ENCODE results near the gene PPIB.

The PPIB gene

DNA sequence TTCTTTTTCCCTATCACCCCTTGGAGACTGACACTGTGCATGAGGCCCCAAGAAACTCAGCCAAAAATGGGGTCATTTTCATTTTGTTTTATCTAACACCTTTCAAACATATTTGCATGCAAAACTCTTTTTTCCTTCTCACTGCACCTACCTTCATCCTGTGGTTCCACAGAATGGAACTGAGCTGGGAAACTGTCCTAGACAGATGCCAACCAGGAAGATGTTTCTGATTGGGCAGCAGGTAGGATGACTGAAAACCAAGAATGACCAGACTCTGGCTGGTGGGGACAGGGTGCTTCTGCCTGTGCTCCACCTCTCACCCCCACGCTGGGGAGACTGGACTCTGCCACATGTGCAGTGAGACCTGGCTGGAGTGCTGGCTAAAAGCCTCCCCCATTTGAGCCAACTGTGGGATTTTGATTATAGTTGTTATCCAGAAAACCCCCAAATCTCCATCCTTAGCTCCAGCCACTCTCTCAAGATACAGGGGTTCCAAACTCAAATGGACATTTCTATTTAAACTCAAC, 5.2 kb downstream of the PPIB start:
- no peak for DNase-seq

GRCh38 chr15:64156652-64157331, 6.0 kb downstream of the PPIB start:
- no peak for DNase-seq

DNA sequence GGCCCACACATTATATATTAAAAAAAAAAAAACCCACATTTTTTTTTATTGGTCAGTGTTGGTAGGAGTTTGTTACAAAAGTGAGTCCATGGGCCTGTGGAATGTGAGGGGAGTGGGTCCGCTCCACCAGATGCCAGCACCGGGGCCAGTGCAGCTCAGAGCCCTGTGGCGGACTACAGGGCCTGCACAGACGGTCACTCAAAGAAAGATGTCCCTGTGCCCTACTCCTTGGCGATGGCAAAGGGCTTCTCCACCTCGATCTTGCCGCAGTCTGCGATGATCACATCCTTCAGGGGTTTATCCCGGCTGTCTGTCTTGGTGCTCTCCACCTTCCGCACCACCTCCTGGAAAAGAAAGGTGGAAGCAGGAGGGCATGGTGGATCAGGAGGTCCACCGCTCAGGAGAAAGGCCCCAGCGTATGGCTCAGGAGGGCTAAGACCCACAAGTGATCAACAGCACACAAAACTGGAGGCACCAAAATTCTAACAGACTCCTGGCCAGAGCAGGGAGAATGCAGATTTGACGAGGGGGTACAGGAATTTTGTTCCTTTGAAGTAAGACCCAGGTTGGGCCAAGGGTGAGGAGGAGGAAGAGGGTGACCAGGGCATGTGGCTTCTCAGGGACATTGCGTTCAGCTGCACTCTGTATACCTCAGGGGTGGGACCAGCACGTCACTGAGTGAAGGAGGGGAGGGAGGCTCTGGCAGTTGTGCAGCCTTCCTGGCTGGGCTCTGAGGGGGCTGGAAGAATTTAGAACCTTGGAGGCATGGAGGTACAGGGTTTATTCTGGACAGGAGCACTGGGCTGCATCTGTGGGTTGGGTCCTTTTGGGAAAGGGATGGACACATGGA, 6.8 kb downstream of the PPIB start:
- DNase-seq = no peak

- peak; percentile 53 for DNase-seq
Observed at GRCh38 chr15:64153480-64154367, 9.1 kb downstream of the PPIB start.

DNA sequence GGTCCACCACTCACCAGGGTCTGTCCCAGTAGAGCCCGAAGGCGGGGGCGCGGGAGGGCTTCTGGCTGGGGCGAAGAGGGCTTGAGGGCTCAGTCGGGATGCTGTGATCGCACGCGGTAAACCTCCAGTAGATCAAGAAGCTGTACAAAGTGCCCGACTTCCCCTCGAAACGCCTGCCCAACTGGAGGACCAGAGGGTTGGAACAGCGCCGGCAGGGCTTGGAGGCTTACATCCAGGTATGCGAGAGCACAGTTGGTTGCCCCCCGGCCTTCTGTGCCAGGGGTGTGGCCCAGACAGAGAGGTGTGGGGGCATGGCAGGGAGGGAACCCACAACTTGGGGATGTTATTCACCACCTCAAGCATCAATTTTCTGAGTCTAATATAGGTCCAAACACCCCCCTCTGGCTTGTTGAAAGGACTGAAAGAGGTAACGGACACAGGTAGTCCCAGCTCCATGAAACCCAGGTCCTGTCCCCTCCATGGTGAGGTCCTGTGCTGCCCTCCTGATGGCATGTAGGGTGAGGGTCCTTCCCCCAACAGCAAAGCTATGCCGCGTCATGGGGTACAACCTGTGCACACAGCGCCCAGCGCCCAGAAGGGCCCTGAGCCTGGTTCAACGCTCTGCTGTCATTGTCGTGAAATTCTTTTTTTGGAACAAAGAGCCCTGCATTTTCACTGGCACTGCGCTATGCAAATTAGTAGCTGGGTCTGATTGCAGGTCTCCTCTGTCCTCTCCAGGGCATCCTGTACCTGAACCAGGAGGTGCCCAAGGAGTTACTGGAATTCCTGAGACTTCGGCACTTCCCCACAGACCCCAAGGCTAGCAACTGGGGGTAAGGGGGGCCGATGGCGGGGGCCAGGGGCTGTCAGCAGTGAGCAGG, 10.1 kb downstream of the PPIB start:
- DNase-seq = no peak

DNA sequence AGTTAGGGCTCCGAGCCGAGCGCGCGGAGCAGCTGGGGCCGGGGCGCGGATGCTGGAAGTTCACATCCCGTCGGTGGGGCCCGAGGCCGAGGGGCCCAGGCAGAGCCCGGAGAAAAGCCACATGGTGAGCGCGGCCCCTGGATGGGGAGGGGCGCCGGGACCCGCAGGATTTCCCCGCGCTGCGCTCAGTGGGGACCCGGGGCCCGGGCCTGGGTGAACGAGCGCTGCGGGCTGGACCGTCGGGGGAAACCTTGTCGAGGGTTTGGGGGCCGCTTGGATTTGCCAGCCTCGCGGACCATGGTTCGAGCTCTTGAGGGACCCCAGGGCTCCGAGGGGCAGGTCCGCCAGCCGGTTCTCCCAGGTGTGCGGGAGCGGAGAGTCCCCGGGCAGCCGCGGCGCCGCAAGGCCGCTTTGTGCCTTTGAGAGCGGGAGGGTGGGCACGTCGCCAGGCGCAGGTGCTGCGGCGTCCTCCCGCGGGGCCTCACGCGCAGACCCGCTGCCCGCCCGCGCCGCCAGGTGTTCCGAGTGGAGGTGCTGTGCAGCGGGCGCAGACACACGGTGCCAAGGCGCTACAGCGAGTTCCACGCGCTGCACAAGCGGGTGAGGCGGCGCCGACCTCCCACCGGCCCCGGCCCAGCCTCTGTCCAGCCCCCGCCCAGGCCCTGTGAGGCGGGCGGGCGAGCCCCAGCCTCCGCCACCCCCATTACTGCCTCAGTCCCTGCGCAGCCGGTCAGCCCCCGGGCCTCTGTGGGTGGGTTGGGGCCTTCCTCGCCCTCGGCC, 10.9 kb downstream of the PPIB start, which contains the start of gene SNX22:
Gene SNX22, plus strand, starts transcription at position 5 of the 780 bp plus-strand sequence. Its CDS starts 45 bp downstream, at position 50.
- DNase-seq = no peak

DNA sequence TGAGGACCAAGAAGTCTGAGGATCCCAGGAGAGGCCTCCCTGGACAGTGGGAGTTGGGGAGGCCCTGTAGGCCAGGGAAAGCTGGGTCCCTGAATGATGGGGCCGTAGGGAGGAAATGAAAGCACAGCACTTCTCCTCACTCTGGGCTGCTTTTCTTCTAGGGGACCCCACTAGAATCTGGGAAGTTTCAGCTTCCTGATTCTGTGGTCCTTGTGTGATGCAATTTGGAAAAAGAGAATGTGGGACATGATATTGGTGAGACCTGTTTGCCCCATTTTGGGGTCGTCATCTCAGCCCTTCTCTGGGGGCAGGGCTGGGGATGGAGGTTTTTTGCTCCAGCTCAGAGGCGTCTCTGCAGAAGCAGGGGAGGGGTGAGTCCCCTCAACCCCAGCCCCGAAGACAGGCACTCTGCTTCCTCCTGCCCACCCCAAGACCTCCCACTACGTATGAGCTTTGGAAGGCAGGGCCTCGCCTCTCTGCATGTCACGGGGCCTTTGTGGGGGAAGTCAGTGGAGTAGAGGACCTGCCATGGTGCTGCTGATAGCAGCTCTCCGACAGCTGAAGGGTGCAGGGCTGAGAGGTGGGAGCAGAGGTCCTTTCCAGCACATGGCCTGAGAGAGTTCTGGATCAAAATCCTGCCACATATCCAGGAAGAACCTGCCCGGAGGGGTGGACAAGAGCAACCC, 12.8 kb downstream of the PPIB start:
- no peak for DNase-seq

DNA sequence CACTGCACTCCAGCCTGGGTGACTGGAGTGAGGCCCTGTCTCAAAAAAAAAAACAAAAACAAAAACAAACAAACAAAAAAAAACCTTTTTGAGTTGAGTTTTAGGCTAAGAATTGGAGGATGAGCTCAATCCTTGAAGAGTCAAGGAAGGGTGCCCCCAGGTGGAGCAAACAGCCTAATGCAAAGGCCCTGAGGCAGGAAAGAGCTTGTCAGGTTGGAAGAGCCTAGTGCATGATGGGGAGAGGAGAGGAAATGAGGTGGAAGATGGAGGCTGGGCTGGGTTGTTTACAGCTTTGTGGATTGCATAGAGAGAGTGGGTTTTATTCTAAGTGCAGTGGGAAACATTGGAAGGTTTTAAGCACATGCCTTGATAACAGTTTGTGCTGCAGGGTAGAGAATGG, 13.4 kb downstream of the PPIB start:
- no peak for DNase-seq

GRCh38 chr15:64148581-64148980, 14.2 kb downstream of the PPIB start:
- no peak for DNase-seq

DNA sequence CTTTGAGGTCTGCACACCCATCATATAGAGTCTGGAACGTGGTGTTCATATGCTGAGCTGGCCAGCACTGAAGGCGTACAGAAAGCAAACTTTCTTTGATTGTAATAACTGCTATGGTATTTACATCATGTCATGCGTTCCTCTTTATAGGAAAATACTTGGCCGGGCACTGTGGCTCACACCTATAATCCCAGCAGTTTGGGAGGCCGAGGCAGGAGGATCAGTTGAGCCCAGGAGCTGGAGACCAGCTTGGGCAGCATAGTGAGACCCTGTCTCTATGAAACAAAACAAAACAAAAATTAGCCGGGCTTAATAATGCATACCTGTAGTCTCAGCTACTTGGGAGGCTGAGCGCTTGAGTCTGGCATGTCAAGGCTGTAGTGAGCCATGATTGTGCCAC, 14.7 kb downstream of the PPIB start:
- no peak for DNase-seq

GRCh38 chr15:64146885-64147681, 15.7 kb downstream of the PPIB start:
- DNase-seq = no peak

DNA sequence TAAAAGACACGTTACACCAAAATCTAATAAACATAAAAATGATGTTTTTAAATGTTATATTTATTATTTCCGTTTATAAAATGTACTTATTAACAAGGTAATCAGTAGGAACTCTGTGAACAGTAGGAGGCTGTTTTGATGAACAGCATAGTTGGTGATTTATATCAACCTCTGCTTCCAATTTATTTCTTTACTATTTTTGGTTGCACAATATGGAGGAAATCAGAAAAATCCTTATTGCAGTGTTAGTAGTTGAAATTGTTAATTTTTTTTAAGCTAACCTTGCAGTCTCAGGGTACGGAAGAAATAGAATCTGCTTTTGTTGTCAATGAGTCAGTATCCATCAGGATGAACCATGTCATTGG, 16.3 kb downstream of the PPIB start:
- DNase-seq = no peak

- DNase-seq = no peak
Observed at GRCh38 chr15:64146041-64146440, 16.8 kb downstream of the PPIB start.

GRCh38 chr15:64144565-64145281, 18.1 kb downstream of the PPIB start:
- DNase-seq = no peak

DNA sequence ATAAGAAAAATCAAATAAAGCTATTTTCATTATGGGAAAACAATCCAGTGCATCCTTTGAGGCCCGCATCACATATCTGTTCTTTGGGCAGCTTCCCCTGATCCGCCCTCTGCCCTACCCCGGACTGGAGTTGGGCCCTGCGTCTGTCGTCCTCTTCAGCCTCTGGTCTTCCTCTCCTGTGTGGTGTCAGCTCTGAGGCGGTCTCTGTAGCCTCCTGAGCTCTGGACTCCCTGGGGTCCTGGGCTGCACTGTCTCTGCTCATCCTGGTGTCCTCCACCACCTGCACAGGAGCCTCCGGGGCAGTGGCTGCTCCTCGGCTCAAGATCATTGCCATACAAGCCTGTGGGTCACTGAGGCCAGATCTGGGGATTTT, 18.6 kb downstream of the PPIB start:
- no peak for DNase-seq

DNA sequence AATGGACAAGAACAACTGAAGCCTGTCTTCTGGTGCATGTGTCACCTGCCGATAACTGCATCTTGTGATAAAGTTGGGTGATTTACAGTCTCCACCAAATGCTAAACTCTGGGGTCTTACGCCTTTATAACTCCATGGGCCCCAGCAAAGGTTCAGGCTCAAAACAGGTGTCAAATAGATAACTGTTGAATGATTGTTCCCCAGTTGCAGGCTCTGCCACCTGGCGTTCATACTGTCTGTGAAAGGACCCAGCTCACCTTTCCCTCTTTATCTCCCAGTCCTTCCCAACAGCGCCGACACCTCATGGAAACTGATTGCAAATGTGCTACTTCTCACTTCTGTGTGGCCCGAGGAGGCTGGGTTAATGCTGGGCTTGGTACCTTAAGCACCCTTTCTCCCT, 19.5 kb downstream of the PPIB start:
- DNase-seq = no peak

- no peak for DNase-seq
Observed at GRCh38 chr15:64141798-64142512, 20.9 kb downstream of the PPIB start.

DNA sequence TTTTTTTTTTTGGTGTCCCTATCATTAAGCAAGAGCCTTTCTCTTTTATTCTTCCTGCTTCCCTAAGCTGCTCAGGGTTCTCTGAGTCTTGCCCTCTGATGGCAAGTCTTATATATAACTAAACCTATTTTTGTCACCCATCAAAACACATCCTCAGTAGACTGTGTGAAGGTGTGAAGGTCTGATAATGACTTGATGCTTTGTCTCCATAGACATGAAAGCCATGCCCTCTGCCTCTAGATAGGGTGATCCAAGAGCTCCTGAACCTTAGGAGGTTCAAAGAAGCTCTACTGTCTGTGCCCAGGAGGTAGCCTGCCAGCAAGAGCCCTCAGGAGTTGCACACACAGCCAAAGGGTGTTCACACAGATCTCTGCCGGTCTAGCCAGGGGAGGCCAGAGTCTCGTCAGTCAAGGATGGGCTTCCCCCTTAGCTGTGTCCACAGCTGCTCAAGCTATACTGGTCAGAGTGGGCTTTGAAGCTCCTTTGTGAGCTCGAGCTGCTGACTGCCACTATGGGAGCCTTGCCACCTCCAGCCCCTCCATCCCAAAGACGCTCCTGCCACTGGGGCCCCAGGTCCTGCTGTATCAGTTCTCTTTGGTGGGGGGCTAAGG, 24.4 kb downstream of the PPIB start:
- no peak for DNase-seq

All from GOT3 (cell line).